Measurements from ENCODE around the gene NT5M.

Gene NT5M

DNA sequence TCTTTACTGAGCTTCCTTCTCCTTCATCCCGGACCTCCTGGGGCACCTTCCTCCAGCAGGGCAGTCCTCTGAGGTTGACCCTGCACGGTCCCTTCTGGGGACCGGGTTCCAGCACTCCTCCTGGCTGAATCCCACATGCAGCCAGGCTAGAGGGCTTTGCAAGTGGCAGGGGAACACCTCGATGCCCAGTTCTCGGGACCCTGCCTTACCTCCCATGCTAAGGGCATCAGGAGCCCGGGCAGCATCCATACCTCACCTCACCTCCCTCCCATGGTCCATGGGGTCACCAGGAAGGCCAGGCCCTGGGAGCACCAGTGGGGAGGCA is 81.1 kb downstream of the NT5M start:
- Histone ChIP-seq H3K79me1 (ENCODE audit: low read depth, low read length) (peaks cover 3% of the 10 kb centered on the region), H2BK15ac (ENCODE audit: low read length) (peak overlapping the region; percentile 84), H3K27me3 (ENCODE audit: control insufficient read depth in 3 of 3, insufficient read depth in 3 of 3, low read depth in 1 of 3, low read length in 3 of 3) (peaks cover 0 to 7% (median 2%) of the 10 kb centered on the region in 3 experiments), H2BK5ac (ENCODE audit: low read length) (no peak overlapping the region), H3K4ac (ENCODE audit: low read length) (peak overlapping the region; percentile 53), H3K18ac (ENCODE audit: low read length) (peak overlapping the region; percentile 49), H3K27ac (replicated peaks; ENCODE audit: low read length) (no peak overlapping the region), H3K23ac (ENCODE audit: low read depth, low read length, poor library complexity) (no peak overlapping the region), H3K4me1 (ENCODE audit: control insufficient read depth in 2 of 2, insufficient read depth in 1 of 2, low read depth in 1 of 2, low read length in 2 of 2) (peaks cover 12 to 35% of the 10 kb centered on the region in 2 donors), H4K8ac (ENCODE audit: low read depth, low read length) (no peak overlapping the region), H2AFZ (ENCODE audit: low read length) (no peak overlapping the region), H3K4me2 (ENCODE audit: insufficient read depth, low read length, poor library complexity, severe bottlenecking) (no peak overlapping the region), H3K36me3 (replicated peaks in 1 of 2; ENCODE audit: control insufficient read depth in 2 of 2, insufficient read depth in 2 of 2, low read length in 2 of 2) (no peaks in the 10 kb centered on the region), H4K91ac (ENCODE audit: low read depth, low read length, poor library complexity) (no peak overlapping the region), H3K4me3 (ENCODE audit: low read length in 2 of 2) (no peak overlapping the region), H3K9ac (ENCODE audit: low read depth, low read length, poor library complexity) (no peak overlapping the region), H2BK12ac (ENCODE audit: low read length) (no peak overlapping the region), H3K9me3 (replicated peaks in 1 of 2; ENCODE audit: control insufficient read depth in 2 of 2, insufficient read depth in 1 of 2, low read depth in 1 of 2, low read length in 2 of 2) (no peaks in the 10 kb centered on the region), H2BK120ac (ENCODE audit: low read depth, low read length) (no peak overlapping the region), H2AK5ac (ENCODE audit: low read depth, low read length) (no peak overlapping the region), H3K14ac (ENCODE audit: low read length) (no peak overlapping the region)
- no peak for DNase-seq (ENCODE audit: low spot score)
- WGBS, 2 donors (ENCODE audit: extremely low coverage in 2 of 2, insufficient read length in 2 of 2, insufficient replicate concordance in 1 of 2), result no CpG with 5 or more reads among the region's 6 CpGs

DNA sequence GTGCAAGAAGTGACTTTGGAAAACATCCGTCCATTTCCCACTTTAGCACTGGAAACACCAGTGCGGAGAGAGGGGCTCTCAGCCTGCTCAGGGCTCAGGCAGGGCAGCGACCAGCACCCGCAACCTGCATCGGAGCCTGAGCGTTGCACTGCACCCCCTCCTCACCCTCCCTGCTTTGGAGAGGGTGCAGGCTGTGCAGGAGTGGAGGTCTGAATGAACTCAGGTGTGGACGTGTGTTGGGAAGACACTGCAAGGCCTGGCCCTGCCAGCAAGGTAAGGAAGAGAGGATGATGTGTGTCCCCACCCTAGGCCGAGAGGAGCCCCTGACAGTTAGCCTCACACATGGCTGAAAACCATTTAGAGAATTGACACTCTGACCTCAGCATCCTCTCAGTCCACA is 81.8 kb downstream of the NT5M start:
- Histone ChIP-seq H3K79me1 (ENCODE audit: low read depth, low read length) (peaks cover 3% of the 10 kb centered on the region), H3K9me3 (replicated peaks in 1 of 2; ENCODE audit: control insufficient read depth in 2 of 2, insufficient read depth in 1 of 2, low read depth in 1 of 2, low read length in 2 of 2) (no peaks in the 10 kb centered on the region), H3K36me3 (replicated peaks in 1 of 2; ENCODE audit: control insufficient read depth in 2 of 2, insufficient read depth in 2 of 2, low read length in 2 of 2) (no peaks in the 10 kb centered on the region), H2BK5ac (ENCODE audit: low read length) (no peak overlapping the region), H3K9ac (ENCODE audit: low read depth, low read length, poor library complexity) (no peak overlapping the region), H2AK5ac (ENCODE audit: low read depth, low read length) (no peak overlapping the region), H3K4me2 (ENCODE audit: insufficient read depth, low read length, poor library complexity, severe bottlenecking) (no peak overlapping the region), H4K8ac (ENCODE audit: low read depth, low read length) (no peak overlapping the region), H2BK120ac (ENCODE audit: low read depth, low read length) (no peak overlapping the region), H3K4me1 (ENCODE audit: control insufficient read depth in 2 of 2, insufficient read depth in 1 of 2, low read depth in 1 of 2, low read length in 2 of 2) (peaks cover 10 to 28% of the 10 kb centered on the region in 2 donors), H3K18ac (ENCODE audit: low read length) (peak overlapping the region; percentile 4), H2AFZ (ENCODE audit: low read length) (peak overlapping the region; percentile 49), H4K91ac (ENCODE audit: low read depth, low read length, poor library complexity) (peak overlapping the region; percentile 38), H3K27me3 (ENCODE audit: control insufficient read depth in 3 of 3, insufficient read depth in 3 of 3, low read depth in 1 of 3, low read length in 3 of 3) (peaks cover 0 to 7% (median 0%) of the 10 kb centered on the region in 3 experiments), H3K23ac (ENCODE audit: low read depth, low read length, poor library complexity) (no peak overlapping the region), H3K14ac (ENCODE audit: low read length) (no peak overlapping the region), H3K4me3 (ENCODE audit: low read length in 2 of 2) (peak overlapping the region in 1 of 2 donors; percentile 61), H2BK12ac (ENCODE audit: low read length) (no peak overlapping the region), H3K4ac (ENCODE audit: low read length) (no peak overlapping the region), H3K27ac (replicated peaks; ENCODE audit: low read length) (no peak overlapping the region), H2BK15ac (ENCODE audit: low read length) (no peak overlapping the region)
- no CpG with 5 or more reads among the region's 8 CpGs for WGBS, 2 donors (ENCODE audit: extremely low coverage in 2 of 2, insufficient read length in 2 of 2, insufficient replicate concordance in 1 of 2)
- DNase-seq (ENCODE audit: low spot score), result no peak

DNA sequence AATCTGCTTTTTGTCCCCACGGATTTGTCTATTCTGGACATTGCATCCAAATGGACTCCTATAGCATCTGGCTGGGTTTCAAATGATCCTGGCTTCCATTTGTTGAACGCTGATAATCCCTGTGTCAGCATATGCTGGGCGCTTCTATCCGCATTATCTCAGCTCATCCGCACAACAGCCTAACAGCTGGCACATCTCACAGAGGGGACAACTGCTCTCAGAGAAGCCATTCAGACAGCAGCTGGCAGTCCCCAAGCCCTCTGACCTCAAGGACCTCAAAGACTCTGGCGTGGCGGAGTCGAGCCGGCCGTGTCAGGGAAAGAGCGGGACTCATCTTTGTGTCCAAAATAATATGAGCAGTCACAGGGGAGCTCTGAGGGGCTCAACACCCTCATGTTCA is 82.3 kb downstream of the NT5M start:
- Histone ChIP-seq H3K36me3 (replicated peaks in 1 of 2; ENCODE audit: control insufficient read depth in 2 of 2, insufficient read depth in 2 of 2, low read length in 2 of 2) (no peaks in the 10 kb centered on the region), H2BK12ac (ENCODE audit: low read length) (no peak overlapping the region), H2AFZ (ENCODE audit: low read length) (peak overlapping the region; percentile 49), H2BK120ac (ENCODE audit: low read depth, low read length) (no peak overlapping the region), H3K14ac (ENCODE audit: low read length) (no peak overlapping the region), H3K4ac (ENCODE audit: low read length) (no peak overlapping the region), H3K9ac (ENCODE audit: low read depth, low read length, poor library complexity) (no peak overlapping the region), H3K79me1 (ENCODE audit: low read depth, low read length) (peaks cover 3% of the 10 kb centered on the region), H2BK5ac (ENCODE audit: low read length) (no peak overlapping the region), H3K4me2 (ENCODE audit: insufficient read depth, low read length, poor library complexity, severe bottlenecking) (no peak overlapping the region), H2BK15ac (ENCODE audit: low read length) (peak overlapping the region; percentile 35), H3K23ac (ENCODE audit: low read depth, low read length, poor library complexity) (no peak overlapping the region), H3K4me3 (ENCODE audit: low read length in 2 of 2) (no peak overlapping the region), H3K9me3 (replicated peaks in 1 of 2; ENCODE audit: control insufficient read depth in 2 of 2, insufficient read depth in 1 of 2, low read depth in 1 of 2, low read length in 2 of 2) (no peaks in the 10 kb centered on the region), H4K8ac (ENCODE audit: low read depth, low read length) (no peak overlapping the region), H3K27me3 (ENCODE audit: control insufficient read depth in 3 of 3, insufficient read depth in 3 of 3, low read depth in 1 of 3, low read length in 3 of 3) (peaks cover 0 to 1% (median 0%) of the 10 kb centered on the region in 3 experiments), H3K4me1 (ENCODE audit: control insufficient read depth in 2 of 2, insufficient read depth in 1 of 2, low read depth in 1 of 2, low read length in 2 of 2) (peaks cover 10 to 24% of the 10 kb centered on the region in 2 donors), H3K18ac (ENCODE audit: low read length) (peak overlapping the region; percentile 52), H3K27ac (replicated peaks; ENCODE audit: low read length) (no peak overlapping the region), H4K91ac (ENCODE audit: low read depth, low read length, poor library complexity) (no peak overlapping the region), H2AK5ac (ENCODE audit: low read depth, low read length) (no peak overlapping the region)
- WGBS, 2 donors (ENCODE audit: extremely low coverage in 2 of 2, insufficient read length in 2 of 2, insufficient replicate concordance in 1 of 2), result no CpG with 5 or more reads among the region's 11 CpGs
- DNase-seq (ENCODE audit: low spot score), result peak; percentile 8

DNA sequence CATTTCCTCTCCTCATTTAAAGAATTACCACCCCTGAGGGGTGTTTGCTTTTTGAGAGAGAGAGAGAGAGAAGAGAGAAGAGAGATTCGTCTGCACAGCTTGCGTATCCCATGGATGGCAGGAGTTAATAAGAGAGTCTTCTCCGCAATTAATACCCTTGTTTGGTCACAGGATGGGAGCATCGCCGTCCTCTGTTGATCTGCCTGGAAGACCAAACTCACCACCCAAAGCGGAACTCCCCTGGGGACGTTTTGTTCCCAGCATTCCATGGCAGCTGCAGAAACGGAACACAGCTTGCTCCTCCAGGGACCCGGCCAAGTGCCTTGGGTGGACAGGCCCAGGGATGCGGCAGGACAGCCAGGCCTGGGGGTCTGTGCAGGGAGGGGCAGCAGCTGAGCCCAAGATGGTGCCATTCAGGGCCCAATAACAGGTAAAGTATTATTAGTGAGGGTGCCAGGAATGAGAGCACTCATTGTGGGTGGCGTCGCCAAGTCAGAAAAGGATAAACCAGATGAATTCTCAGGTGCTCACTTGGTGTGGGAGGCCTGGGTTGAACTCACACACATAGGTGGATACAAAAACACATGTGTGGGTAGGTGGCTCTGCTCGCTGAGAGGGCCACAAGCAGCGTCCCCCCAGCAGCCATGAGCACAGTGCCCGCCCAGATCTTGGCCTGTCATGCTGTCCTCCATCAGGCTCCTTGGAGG is 83.1 kb downstream of the NT5M start:
- no peak for DNase-seq (ENCODE audit: low spot score)
- H2BK12ac ChIP-seq (ENCODE audit: low read length), result no peak overlapping the region
- no peaks in the 10 kb centered on the region for H3K36me3 ChIP-seq (replicated peaks in 1 of 2; ENCODE audit: control insufficient read depth in 2 of 2, insufficient read depth in 2 of 2, low read length in 2 of 2)
- H3K9me3 ChIP-seq (replicated peaks in 1 of 2; ENCODE audit: control insufficient read depth in 2 of 2, insufficient read depth in 1 of 2, low read depth in 1 of 2, low read length in 2 of 2), result no peaks in the 10 kb centered on the region
- peak overlapping the region; percentile 40 for H2AK5ac ChIP-seq (ENCODE audit: low read depth, low read length)
- H4K8ac ChIP-seq (ENCODE audit: low read depth, low read length), result no peak overlapping the region
- no peak overlapping the region for H3K4me3 ChIP-seq (ENCODE audit: low read length in 2 of 2)
- no peak overlapping the region for H3K14ac ChIP-seq (ENCODE audit: low read length)
- H3K4me1 ChIP-seq (ENCODE audit: control insufficient read depth in 2 of 2, insufficient read depth in 1 of 2, low read depth in 1 of 2, low read length in 2 of 2), result peaks cover 10 to 22% of the 10 kb centered on the region in 2 donors
- H3K23ac ChIP-seq (ENCODE audit: low read depth, low read length, poor library complexity), result no peak overlapping the region
- no peak overlapping the region for H3K27ac ChIP-seq (replicated peaks; ENCODE audit: low read length)
- H3K27me3 ChIP-seq (ENCODE audit: control insufficient read depth in 3 of 3, insufficient read depth in 3 of 3, low read depth in 1 of 3, low read length in 3 of 3), result no peaks in the 10 kb centered on the region
- H3K4me2 ChIP-seq (ENCODE audit: insufficient read depth, low read length, poor library complexity, severe bottlenecking), result no peak overlapping the region
- H2BK120ac ChIP-seq (ENCODE audit: low read depth, low read length), result no peak overlapping the region
- no CpG with 5 or more reads among the region's 15 CpGs for WGBS, 2 donors (ENCODE audit: extremely low coverage in 2 of 2, insufficient read length in 2 of 2, insufficient replicate concordance in 1 of 2)
- H4K91ac ChIP-seq (ENCODE audit: low read depth, low read length, poor library complexity), result no peak overlapping the region
- no peak overlapping the region for H3K9ac ChIP-seq (ENCODE audit: low read depth, low read length, poor library complexity)
- H2BK5ac ChIP-seq (ENCODE audit: low read length), result no peak overlapping the region
- H3K18ac ChIP-seq (ENCODE audit: low read length), result peak overlapping the region; percentile 38
- H2BK15ac ChIP-seq (ENCODE audit: low read length), result peak overlapping the region; percentile 35
- H3K4ac ChIP-seq (ENCODE audit: low read length), result no peak overlapping the region
- peaks cover 3% of the 10 kb centered on the region for H3K79me1 ChIP-seq (ENCODE audit: low read depth, low read length)
- H2AFZ ChIP-seq (ENCODE audit: low read length), result peak overlapping the region; percentile 49

Measured in neuronal stem cell (in vitro differentiated cells).